ENCODE results near the gene CCDC92.

Gene CCDC92

DNA sequence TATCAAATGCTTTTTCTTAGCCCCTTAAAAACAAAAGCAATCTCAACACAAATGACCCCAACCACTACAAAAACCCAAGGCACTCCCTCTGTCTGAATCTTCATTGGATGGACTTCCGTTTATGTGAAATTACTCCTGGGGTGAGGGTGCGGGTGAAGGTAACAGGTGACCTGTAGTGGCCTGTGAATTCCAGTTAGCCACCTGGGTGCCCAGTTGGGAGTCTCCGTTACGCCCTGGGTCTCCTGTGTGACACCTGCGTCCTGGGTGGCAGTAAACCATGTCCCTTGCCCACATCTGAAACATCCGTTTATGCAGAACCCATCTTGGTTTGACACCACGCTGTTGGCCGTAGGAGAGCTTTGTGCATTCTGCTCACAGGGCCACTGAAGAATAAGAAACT is 62.6 kb downstream of the CCDC92 start:
- H3K4me3 Mint-ChIP-seq: no peak overlapping the region
- H3K36me3 Mint-ChIP-seq (ENCODE audit: low read depth): no peaks in the 10 kb centered on the region
- peaks cover 23% of the 10 kb centered on the region for H3K27me3 Mint-ChIP-seq (ENCODE audit: low read depth)
- peaks cover 51% of the 10 kb centered on the region for H3K4me1 Mint-ChIP-seq
- peak overlapping the region; percentile 53 to 68 (median 54) for H3K27ac Mint-ChIP-seq
- TF ChIP-seq, protein P1, sequence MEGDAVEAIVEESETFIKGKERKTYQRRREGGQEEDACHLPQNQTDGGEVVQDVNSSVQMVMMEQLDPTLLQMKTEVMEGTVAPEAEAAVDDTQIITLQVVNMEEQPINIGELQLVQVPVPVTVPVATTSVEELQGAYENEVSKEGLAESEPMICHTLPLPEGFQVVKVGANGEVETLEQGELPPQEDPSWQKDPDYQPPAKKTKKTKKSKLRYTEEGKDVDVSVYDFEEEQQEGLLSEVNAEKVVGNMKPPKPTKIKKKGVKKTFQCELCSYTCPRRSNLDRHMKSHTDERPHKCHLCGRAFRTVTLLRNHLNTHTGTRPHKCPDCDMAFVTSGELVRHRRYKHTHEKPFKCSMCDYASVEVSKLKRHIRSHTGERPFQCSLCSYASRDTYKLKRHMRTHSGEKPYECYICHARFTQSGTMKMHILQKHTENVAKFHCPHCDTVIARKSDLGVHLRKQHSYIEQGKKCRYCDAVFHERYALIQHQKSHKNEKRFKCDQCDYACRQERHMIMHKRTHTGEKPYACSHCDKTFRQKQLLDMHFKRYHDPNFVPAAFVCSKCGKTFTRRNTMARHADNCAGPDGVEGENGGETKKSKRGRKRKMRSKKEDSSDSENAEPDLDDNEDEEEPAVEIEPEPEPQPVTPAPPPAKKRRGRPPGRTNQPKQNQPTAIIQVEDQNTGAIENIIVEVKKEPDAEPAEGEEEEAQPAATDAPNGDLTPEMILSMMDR (IDR thresholded peaks at IDR 0.05; ENCODE audit: unreplicated experiment in 3 of 3): no peak
- H3K9me3 Mint-ChIP-seq: no peaks in the 10 kb centered on the region

DNA sequence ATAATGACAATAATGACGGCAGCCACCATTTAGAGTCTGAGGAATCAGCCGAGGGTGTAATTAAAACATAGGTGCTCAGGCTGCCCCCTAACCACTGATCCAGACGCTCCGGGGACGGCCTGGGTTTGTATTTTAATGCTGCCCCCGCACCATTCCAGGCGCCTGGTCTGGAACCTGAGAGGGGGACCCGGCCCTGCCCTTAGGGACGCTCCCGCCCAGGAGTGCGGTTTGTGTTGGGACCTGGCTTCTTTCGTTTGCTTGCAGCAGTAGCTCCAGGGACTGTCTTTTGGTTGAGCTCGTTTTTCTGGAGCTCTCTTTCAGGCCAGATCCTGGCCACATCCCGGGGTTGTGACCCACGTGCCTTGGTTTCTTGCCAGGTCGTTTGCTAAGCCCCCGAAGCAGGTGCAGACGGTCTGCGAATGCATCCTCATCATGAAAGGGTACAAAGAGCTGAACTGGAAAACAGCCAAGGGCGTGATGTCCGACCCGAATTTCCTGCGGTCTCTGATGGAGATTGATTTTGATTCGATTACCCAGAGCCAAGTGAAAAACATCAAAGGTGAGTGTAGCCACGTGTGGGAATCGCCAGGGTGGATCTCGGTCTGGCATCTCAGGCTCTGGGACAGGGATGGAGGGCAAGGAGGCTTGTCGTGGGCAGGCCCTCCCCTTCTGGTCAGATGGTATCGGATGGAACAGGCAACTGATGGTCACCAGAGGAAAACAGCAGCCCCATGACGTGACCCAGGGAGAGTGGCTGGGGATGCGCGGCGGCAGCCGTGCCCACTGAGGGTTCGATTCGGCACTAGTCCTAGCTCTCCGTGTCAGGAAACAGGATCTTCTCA is 63.5 kb downstream of the CCDC92 start:
- peaks cover 24% of the 10 kb centered on the region for H3K27me3 Mint-ChIP-seq (ENCODE audit: low read depth)
- H3K36me3 Mint-ChIP-seq (ENCODE audit: low read depth): no peaks in the 10 kb centered on the region
- H3K27ac Mint-ChIP-seq: peak overlapping the region in 2 of 3 experiments; percentile 81 to 89
- H3K9me3 Mint-ChIP-seq: no peaks in the 10 kb centered on the region
- peaks cover 54% of the 10 kb centered on the region for H3K4me1 Mint-ChIP-seq
- TF ChIP-seq, protein P1 (IDR thresholded peaks at IDR 0.05; ENCODE audit: unreplicated experiment in 3 of 3): no peak
- no peak overlapping the region for H3K4me3 Mint-ChIP-seq

DNA sequence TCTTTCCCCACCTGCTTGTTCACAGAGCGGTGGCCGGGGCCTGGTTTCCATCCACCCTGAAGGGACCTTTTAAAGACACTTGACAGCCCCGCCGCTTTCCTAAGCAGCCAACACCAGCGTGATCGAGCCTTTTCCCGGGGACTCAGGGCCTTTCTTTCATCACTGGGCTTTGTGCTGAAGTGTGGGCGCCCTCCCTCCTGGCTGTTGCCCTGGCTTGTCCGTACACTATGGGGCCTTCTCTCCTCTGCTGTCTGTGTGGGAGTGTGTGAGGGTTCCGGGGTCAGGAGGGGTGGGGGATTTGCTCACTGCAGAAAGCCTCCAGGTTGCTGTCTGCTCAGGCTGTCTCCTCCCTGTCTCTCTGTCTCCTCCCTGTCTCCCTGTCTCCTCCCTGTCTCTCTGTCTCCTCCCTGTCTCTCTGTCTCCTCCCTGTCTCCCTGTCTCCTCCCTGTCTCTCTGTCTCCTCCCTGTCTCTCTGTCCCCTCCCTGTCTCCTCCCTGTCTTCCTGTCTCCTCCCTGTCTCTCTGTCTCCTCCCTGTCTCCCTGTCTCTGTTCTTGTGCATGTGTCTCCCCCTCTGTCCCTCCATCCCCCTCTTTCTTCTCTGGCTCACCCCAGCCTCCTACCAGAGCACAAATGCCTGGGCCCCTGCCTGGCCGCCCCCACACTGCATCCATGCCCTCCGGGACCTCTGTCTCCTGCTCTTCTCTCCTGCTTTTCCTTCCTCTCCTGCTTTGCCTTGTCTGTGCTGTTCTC is 64.7 kb downstream of the CCDC92 start:
- Mint-ChIP-seq H3K36me3 (ENCODE audit: low read depth) (no peaks in the 10 kb centered on the region), H3K4me3 (peak overlapping the region; percentile 22 to 47 (median 29)), H3K27me3 (ENCODE audit: low read depth) (peaks cover 23% of the 10 kb centered on the region), H3K27ac (peak overlapping the region; percentile 81 to 89 (median 85)), H3K9me3 (no peaks in the 10 kb centered on the region), H3K4me1 (peaks cover 57% of the 10 kb centered on the region)
- TF ChIP-seq, protein P1 (IDR thresholded peaks at IDR 0.05; ENCODE audit: unreplicated experiment in 3 of 3): no peak

DNA sequence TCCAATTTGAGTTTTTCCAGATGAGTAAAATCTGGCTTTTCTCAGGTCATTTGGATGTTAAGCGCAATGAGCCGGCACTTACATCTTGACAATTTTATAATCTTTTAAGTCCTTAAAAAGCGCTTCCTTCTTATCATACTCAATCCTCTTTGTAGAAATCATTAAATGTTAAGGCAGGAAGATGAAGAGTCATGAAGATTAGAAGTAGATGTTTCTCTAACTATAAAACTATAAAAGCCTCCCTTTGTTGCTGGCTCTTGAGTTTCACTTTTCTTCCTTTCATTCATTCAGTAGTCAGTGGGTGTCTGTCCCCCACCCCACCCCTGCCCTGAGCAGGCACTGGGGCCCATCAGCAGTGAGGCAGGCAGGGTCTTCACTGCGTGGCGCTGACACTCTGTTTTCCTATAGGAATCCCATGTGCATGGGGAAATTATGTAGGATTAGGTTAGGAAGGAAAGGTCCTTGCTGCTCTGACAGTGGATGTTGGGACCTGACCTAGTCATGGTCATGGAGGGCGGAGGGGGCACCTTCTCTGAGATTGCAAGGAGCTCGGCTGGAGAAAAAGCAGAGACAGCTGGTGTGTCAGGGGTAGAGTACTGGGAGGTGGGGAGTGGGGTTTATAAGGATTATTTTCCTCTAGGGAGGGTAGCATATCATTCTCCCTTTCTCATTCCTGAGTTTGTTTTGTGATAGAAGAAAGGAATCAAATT is 65.8 kb downstream of the CCDC92 start:
- H3K4me3 Mint-ChIP-seq: no peak overlapping the region
- no peaks in the 10 kb centered on the region for H3K36me3 Mint-ChIP-seq (ENCODE audit: low read depth)
- H3K27ac Mint-ChIP-seq: peak overlapping the region; percentile 81 to 89 (median 85)
- H3K4me1 Mint-ChIP-seq: peaks cover 57% of the 10 kb centered on the region
- TF ChIP-seq, protein P1 (IDR thresholded peaks at IDR 0.05; ENCODE audit: unreplicated experiment in 3 of 3): no peak
- no peaks in the 10 kb centered on the region for H3K9me3 Mint-ChIP-seq
- peaks cover 17% of the 10 kb centered on the region for H3K27me3 Mint-ChIP-seq (ENCODE audit: low read depth)

DNA sequence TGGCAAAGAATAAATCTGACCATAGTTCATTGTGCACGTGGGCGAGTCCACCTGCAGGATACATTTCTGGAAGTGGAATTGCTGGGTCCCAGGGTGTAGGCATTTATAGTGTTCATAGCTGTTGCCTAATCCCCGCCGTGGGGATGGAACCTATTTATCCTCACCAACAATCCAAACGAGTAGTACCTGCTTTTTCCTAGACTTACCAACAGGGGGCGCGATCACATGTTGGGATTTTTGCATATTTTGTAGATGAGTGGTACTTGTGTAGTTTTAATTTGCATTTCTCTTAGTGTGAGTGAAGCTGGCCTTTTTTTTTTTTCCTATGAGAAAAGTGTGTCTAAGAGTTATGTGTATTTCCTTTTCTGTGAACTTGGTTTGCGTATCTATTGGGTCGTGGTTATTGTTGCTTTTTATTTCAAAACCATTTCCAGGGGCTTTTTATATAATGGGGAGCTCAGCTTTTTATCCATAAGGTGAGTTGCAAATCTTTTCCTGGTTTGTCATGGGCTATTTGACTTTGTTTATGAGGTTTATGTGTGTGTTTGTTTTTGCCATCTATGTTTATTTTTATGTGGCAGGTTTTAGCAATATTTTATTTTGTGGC is 67.2 kb downstream of the CCDC92 start:
- Mint-ChIP-seq H3K4me3 (no peak overlapping the region), H3K4me1 (peaks cover 57% of the 10 kb centered on the region)

More for the DNA sequence above, 67.2 kb downstream of the CCDC92 start:
- Mint-ChIP-seq H3K27ac (peak overlapping the region; percentile 38 to 86 (median 67)), H3K9me3 (no peaks in the 10 kb centered on the region), H3K36me3 (ENCODE audit: low read depth) (no peaks in the 10 kb centered on the region), H3K27me3 (ENCODE audit: low read depth) (peaks cover 18% of the 10 kb centered on the region)
- TF ChIP-seq, protein P1 (IDR thresholded peaks at IDR 0.05; ENCODE audit: unreplicated experiment in 3 of 3): peak; percentile 60 to 69 (median 63)
